Mammary epithelial cell (primary cell): ENCODE results near the gene EVC2.

Experiments
- EZH2 ChIP-seq: IDR thresholded peaks from 2 replicates; pipeline ENCODE4 v1.6.1; 2012; ENCODE audit warnings: low read length, inconsistent platforms, borderline replicate concordance
- TF ChIP-seq, protein P1 (sequence below), 2 donors: IDR thresholded peaks in 1 of 2; conservative IDR thresholded peaks in 1 of 2; 2 replicates each; pipeline ENCODE4 v1.5.1; 2011 to 2012; ENCODE audit warnings: inconsistent platforms in 2 of 2, low read length in 2 of 2, mild to moderate bottlenecking in 2 of 2, control low read depth in 1 of 2, low read depth in 1 of 2; ENCODE audit not compliant: insufficient read depth in 1 of 2; ENCODE audit errors: extremely low read depth in 1 of 2

DNA sequence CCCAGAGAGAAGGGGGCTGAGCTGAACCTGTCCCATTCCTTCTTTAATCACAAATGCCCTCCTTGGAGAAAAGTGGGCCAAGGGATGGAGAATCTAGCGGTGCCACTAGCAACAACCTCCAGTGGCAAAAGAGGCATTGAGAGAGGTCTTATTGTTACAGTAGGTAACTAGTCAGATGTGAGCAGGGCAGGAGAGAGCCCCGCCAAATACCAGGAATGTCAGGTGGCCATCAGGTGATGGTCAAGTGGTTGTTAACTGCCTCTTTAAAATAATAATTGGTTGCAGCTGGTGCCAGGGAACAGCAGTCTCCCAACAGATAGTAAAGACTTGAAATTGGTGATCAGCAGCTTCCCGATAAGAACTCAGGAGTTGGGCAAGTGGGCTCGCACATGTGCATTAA is 116.1 kb downstream of the EVC2 start:
- TF ChIP-seq, protein P1, sequence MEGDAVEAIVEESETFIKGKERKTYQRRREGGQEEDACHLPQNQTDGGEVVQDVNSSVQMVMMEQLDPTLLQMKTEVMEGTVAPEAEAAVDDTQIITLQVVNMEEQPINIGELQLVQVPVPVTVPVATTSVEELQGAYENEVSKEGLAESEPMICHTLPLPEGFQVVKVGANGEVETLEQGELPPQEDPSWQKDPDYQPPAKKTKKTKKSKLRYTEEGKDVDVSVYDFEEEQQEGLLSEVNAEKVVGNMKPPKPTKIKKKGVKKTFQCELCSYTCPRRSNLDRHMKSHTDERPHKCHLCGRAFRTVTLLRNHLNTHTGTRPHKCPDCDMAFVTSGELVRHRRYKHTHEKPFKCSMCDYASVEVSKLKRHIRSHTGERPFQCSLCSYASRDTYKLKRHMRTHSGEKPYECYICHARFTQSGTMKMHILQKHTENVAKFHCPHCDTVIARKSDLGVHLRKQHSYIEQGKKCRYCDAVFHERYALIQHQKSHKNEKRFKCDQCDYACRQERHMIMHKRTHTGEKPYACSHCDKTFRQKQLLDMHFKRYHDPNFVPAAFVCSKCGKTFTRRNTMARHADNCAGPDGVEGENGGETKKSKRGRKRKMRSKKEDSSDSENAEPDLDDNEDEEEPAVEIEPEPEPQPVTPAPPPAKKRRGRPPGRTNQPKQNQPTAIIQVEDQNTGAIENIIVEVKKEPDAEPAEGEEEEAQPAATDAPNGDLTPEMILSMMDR (conservative IDR thresholded peaks at IDR 0.05 in 1 of 2, IDR thresholded peaks at IDR 0.05 in 1 of 2; ENCODE audit: extremely low read depth in 1 of 2, insufficient read depth in 1 of 2, low read depth in 1 of 2, low read length in 2 of 2): no peak
- TF ChIP-seq EZH2: no peak
